GM23338 (cell line): ENCODE data around the gene MIGA1. TPM values are rescaled to one million over a fixed set of nuclear protein-coding genes. Genes with fewer than 3 reads are reported as not detected.

Experiments used
- ATAC-seq: fragments of 200-7000 bp; cut with Tn5 transposase; 3 replicates; pipeline ENCODE4 v1.9.1; 2020
- DNase-seq: peaks from one replicate; pipeline ENCODE4 v3.0.0-alpha.2; 2015; ENCODE audit warnings: low spot score
- H2AFZ ChIP-seq: fragments of 200-600 bp; sonication (generic); 2 replicates; pipeline ENCODE4 v1.8.0; 2016; ENCODE audit warnings: antibody characterized with exemption, mild to moderate bottlenecking, moderate library complexity
- H3F3A ChIP-seq: fragments of 200-600 bp; sonication (generic); replicated peaks from 2 replicates; pipeline ENCODE4 v1.8.0; 2017; ENCODE audit warnings: antibody characterized with exemption, mixed run types, low read depth
- H3K27ac ChIP-seq: fragments of 200-600 bp; sonication (generic); 2 replicates; pipeline ENCODE4 v1.6.1; 2016; ENCODE audit warnings: low read depth
- H3K27me3 ChIP-seq: fragments of 200-600 bp; sonication (generic); 2 replicates; pipeline ENCODE4 v1.8.0; 2016; ENCODE audit warnings: mild to moderate bottlenecking, mixed run types, moderate library complexity; ENCODE audit not compliant: insufficient read depth
- H3K36me3 ChIP-seq: fragments of 200-600 bp; sonication (generic); 2 replicates; pipeline ENCODE4 v1.8.0; 2016; ENCODE audit warnings: mild to moderate bottlenecking; ENCODE audit not compliant: insufficient read depth
- H3K4me1 ChIP-seq: fragments of 200-600 bp; sonication (generic); 2 replicates; pipeline ENCODE4 v1.8.0; 2016; ENCODE audit warnings: mild to moderate bottlenecking, moderate library complexity; ENCODE audit not compliant: insufficient read depth
- H3K4me2 ChIP-seq: fragments of 200-600 bp; sonication (generic); 2 replicates; pipeline ENCODE4 v1.7.1; 2017; ENCODE audit warnings: mixed run types
- H3K4me3 ChIP-seq: fragments of 200-600 bp; sonication (generic); 2 replicates; pipeline ENCODE4 v1.6.1; 2016; ENCODE audit warnings: mixed run types
- H3K79me2 ChIP-seq: fragments of 200-600 bp; sonication (generic); replicated peaks from 2 replicates; pipeline ENCODE4 v1.8.0; 2017; ENCODE audit warnings: mild to moderate bottlenecking; ENCODE audit not compliant: insufficient read depth
- H3K9me2 ChIP-seq: fragments of 200-600 bp; sonication (generic); 2 replicates; pipeline ENCODE4 v1.8.0; 2017; ENCODE audit not compliant: insufficient read depth
- H4K20me1 ChIP-seq: fragments of 200-600 bp; sonication (generic); replicated peaks from 2 replicates; pipeline ENCODE4 v1.8.0; 2017; ENCODE audit warnings: mild to moderate bottlenecking; ENCODE audit not compliant: insufficient read depth
- H3K27ac Mint-ChIP-seq: 2 replicates; pipeline ENCODE4 v1.8.0; 2020; ENCODE audit warnings: inconsistent platforms, mild to moderate bottlenecking, moderate library complexity, mixed read lengths
- H3K27me3 Mint-ChIP-seq: 3 replicates; pipeline ENCODE4 v1.8.0; 2022; ENCODE audit warnings: low read depth, mild to moderate bottlenecking, moderate library complexity, mixed read lengths, inconsistent platforms; ENCODE audit not compliant: insufficient read depth, poor library complexity
- H3K36me3 Mint-ChIP-seq: 3 replicates; pipeline ENCODE4 v1.8.0; 2021; ENCODE audit warnings: low read depth, mild to moderate bottlenecking, inconsistent platforms, moderate library complexity, mixed read lengths
- H3K4me1 Mint-ChIP-seq: 3 replicates; pipeline ENCODE4 v1.8.0; 2020; ENCODE audit warnings: mild to moderate bottlenecking, inconsistent platforms, mixed read lengths
- H3K4me3 Mint-ChIP-seq: 3 replicates; pipeline ENCODE4 v1.8.0; 2021; ENCODE audit warnings: moderate library complexity, mild to moderate bottlenecking, inconsistent platforms, mixed read lengths
- H3K9me3 Mint-ChIP-seq: 3 replicates; pipeline ENCODE4 v1.8.0; 2020; ENCODE audit warnings: moderate library complexity, mild to moderate bottlenecking, inconsistent platforms, mixed read lengths
- CREB1 ChIP-seq: fragments of 250-450 bp; sonication (Bioruptor Pico); IDR thresholded peaks from 2 replicates; pipeline ENCODE4 v1.5.0; 2020; ENCODE audit warnings: low read depth, mild to moderate bottlenecking, moderate library complexity
- EZH2phosphoT487 ChIP-seq: fragments of 200-600 bp; sonication (generic); IDR thresholded peaks from one replicate; pipeline ENCODE4 v1.8.1; 2018; ENCODE audit warnings: antibody characterized with exemption; ENCODE audit not compliant: unreplicated experiment
- JUNB ChIP-seq: IDR thresholded peaks from one replicate; pipeline ENCODE4 v1.6.1; 2016; ENCODE audit warnings: antibody characterized with exemption; ENCODE audit not compliant: unreplicated experiment
- NANOG ChIP-seq: IDR thresholded peaks from 2 replicates; pipeline ENCODE4 v1.6.1; 2016; ENCODE audit warnings: antibody characterized with exemption, borderline replicate concordance
- STAT1 ChIP-seq: IDR thresholded peaks from one replicate; pipeline ENCODE4 v1.6.1; 2016; ENCODE audit warnings: antibody characterized with exemption; ENCODE audit not compliant: unreplicated experiment
- ZNF114 ChIP-seq: fragments of 250-450 bp; sonication (Bioruptor Pico); IDR thresholded peaks from 2 replicates; pipeline ENCODE4 v1.5.0; 2020; ENCODE audit warnings: mild to moderate bottlenecking, moderate library complexity
- polyA plus RNA-seq: library from polyadenylated mRNA; unstranded; fragments of >200 nt; fragmentation: Nextera tagmentation; extraction: Ambion mirVana; gene quantifications from 2 replicates; pipeline ENCODE4 v1.2.1, GENCODE V29; 2016
- total RNA-seq: library from RNA; depleted of rRNA; stranded (reverse); fragments of >200 nt; shearing (Covaris generic); gene quantifications from 2 replicates; pipeline ENCODE4 v1.2.3, GENCODE V29; 2014
- TF ChIP-seq, protein P1 (sequence below): fragments of 250-450 bp; sonication (Bioruptor Pico); IDR thresholded peaks from 2 replicates; pipeline ENCODE4 v1.5.0; 2020; ENCODE audit warnings: mild to moderate bottlenecking, moderate library complexity
- TF ChIP-seq, protein P2 (sequence below): IDR thresholded peaks from 2 replicates; pipeline ENCODE4 v1.6.1; 2016; ENCODE audit warnings: antibody characterized with exemption
- TF ChIP-seq, protein P3 (sequence below), 2 experiments: fragments of 200-600 bp in 1 of 2; sonication (generic) in 1 of 2; conservative IDR thresholded peaks; 2 replicates each; pipeline versions ENCODE4 v1.5.1 to v1.6.1; 2016 to 2017; ENCODE audit warnings: antibody characterized with exemption in 2 of 2, low read depth in 2 of 2, mild to moderate bottlenecking in 2 of 2, moderate library complexity in 1 of 2

MIGA1 gene
- total and polyA plus RNA-seq, 2 experiments from 2014 or later, result 3.4 to 7.5 TPM

DNA sequence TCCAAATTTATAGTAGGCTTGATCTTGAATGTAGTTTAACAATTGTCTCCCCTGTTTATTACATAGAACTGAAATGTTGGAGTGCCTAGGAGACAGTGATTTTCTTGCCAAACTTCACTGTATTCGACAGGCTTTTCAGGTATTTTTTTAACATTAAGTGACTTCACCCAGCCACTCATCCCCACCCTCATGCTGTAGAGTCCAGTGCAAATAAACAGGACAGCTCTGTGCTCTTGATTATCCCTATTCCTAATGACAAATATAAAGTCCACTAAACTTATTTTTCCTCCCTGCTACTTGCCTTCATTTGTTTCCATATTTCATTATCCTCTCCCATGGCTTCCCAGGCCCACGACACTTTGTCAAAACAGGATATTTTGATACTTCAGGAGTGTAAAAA, 79.8 kb downstream of the MIGA1 start:
- Mint-ChIP-seq H3K27me3 (no peaks in the 10 kb centered on the region), H3K36me3 (peaks cover 13% of the 10 kb centered on the region; the same call in 2 of the 3 replicates), H3K9me3 (no peaks in the 10 kb centered on the region; the same call in 2 of the 3 replicates), H3K4me1 (no peaks in the 10 kb centered on the region), H3K27ac (no peak overlapping the region), H3K4me3 (no peak overlapping the region)
- Histone ChIP-seq H3K27ac (no peak overlapping the region), H3K4me2 (no peak overlapping the region), H2AFZ (no peak overlapping the region), H3F3A (no peaks in the 10 kb centered on the region), H3K4me3 (no peak overlapping the region), H3K27me3 (no peaks in the 10 kb centered on the region), H4K20me1 (no peaks in the 10 kb centered on the region), H3K79me2 (no peaks in the 10 kb centered on the region; the same call in 1 of the 2 replicates), H3K9me2 (no peaks in the 10 kb centered on the region), H3K4me1 (no peaks in the 10 kb centered on the region), H3K36me3 (peaks cover 3% of the 10 kb centered on the region; the same call in 1 of the 2 replicates)
- DNase-seq, result no peak
- TF ChIP-seq, protein P1, sequence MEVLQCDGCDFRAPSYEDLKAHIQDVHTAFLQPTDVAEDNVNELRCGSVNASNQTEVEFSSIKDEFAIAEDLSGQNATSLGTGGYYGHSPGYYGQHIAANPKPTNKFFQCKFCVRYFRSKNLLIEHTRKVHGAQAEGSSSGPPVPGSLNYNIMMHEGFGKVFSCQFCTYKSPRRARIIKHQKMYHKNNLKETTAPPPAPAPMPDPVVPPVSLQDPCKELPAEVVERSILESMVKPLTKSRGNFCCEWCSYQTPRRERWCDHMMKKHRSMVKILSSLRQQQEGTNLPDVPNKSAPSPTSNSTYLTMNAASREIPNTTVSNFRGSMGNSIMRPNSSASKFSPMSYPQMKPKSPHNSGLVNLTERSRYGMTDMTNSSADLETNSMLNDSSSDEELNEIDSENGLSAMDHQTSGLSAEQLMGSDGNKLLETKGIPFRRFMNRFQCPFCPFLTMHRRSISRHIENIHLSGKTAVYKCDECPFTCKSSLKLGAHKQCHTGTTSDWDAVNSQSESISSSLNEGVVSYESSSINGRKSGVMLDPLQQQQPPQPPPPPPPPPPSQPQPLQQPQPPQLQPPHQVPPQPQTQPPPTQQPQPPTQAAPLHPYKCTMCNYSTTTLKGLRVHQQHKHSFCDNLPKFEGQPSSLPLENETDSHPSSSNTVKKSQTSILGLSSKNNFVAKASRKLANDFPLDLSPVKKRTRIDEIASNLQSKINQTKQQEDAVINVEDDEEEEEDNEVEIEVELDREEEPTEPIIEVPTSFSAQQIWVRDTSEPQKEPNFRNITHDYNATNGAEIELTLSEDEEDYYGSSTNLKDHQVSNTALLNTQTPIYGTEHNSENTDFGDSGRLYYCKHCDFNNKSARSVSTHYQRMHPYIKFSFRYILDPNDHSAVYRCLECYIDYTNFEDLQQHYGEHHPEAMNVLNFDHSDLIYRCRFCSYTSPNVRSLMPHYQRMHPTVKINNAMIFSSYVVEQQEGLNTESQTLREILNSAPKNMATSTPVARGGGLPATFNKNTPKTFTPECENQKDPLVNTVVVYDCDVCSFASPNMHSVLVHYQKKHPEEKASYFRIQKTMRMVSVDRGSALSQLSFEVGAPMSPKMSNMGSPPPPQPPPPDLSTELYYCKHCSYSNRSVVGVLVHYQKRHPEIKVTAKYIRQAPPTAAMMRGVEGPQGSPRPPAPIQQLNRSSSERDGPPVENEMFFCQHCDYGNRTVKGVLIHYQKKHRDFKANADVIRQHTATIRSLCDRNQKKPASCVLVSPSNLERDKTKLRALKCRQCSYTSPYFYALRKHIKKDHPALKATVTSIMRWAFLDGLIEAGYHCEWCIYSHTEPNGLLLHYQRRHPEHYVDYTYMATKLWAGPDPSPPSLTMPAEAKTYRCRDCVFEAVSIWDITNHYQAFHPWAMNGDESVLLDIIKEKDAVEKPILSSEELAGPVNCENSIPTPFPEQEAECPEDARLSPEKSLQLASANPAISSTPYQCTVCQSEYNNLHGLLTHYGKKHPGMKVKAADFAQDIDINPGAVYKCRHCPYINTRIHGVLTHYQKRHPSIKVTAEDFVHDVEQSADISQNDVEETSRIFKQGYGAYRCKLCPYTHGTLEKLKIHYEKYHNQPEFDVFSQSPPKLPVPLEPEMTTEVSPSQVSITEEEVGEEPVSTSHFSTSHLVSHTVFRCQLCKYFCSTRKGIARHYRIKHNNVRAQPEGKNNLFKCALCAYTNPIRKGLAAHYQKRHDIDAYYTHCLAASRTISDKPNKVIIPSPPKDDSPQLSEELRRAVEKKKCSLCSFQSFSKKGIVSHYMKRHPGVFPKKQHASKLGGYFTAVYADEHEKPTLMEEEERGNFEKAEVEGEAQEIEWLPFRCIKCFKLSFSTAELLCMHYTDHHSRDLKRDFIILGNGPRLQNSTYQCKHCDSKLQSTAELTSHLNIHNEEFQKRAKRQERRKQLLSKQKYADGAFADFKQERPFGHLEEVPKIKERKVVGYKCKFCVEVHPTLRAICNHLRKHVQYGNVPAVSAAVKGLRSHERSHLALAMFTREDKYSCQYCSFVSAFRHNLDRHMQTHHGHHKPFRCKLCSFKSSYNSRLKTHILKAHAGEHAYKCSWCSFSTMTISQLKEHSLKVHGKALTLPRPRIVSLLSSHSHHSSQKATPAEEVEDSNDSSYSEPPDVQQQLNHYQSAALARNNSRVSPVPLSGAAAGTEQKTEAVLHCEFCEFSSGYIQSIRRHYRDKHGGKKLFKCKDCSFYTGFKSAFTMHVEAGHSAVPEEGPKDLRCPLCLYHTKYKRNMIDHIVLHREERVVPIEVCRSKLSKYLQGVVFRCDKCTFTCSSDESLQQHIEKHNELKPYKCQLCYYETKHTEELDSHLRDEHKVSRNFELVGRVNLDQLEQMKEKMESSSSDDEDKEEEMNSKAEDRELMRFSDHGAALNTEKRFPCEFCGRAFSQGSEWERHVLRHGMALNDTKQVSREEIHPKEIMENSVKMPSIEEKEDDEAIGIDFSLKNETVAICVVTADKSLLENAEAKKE (CRISPR knock-in tag), result no peak
- TF ChIP-seq JUNB, result no peak
- no peak for TF ChIP-seq EZH2phosphoT487
- TF ChIP-seq CREB1 (CRISPR knock-in tag), result no peak
- no peak for ATAC-seq

DNA sequence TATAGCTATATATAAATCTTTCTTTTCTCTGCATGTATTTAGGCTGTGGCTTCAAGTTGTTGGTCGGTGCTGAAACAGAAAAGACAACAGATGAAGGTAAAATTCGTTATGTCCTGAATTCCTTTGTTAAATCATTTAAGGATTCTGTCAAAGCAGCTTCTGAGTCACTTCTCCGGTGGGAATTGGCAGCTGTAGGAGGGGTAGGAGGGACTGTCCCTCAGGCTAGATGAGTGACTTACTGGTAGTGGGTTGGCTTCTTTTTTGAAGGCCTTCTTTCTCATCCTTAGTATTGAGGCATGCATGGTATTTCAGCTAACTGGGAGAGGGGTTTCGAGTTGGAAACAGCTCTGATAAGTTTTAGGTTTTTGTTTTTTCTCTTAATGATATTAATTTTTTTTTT, 86.8 kb downstream of the MIGA1 start:
- Histone ChIP-seq H3K79me2 (no peaks in the 10 kb centered on the region), H3K4me2 (no peak overlapping the region), H3K36me3 (no peaks in the 10 kb centered on the region), H3K27me3 (no peaks in the 10 kb centered on the region), H4K20me1 (no peaks in the 10 kb centered on the region), H3K27ac (no peak overlapping the region), H3K4me3 (no peak overlapping the region), H3F3A (no peaks in the 10 kb centered on the region), H2AFZ (no peak overlapping the region), H3K9me2 (no peaks in the 10 kb centered on the region), H3K4me1 (no peaks in the 10 kb centered on the region)
- Mint-ChIP-seq H3K9me3 (peaks cover 3% of the 10 kb centered on the region; the same call in 2 of the 3 replicates), H3K36me3 (peaks cover 15% of the 10 kb centered on the region; the same call in 2 of the 3 replicates), H3K27ac (no peak overlapping the region; the same call in 1 of the 2 replicates), H3K4me3 (no peak overlapping the region), H3K4me1 (no peaks in the 10 kb centered on the region), H3K27me3 (no peaks in the 10 kb centered on the region)
- DNase-seq, result peak; percentile 8
- TF ChIP-seq CREB1 (CRISPR knock-in tag) (no peak), NANOG (no peak), EZH2phosphoT487 (no peak), ZNF114 (CRISPR knock-in tag) (no peak), STAT1 (no peak)
- TF ChIP-seq, protein P2, sequence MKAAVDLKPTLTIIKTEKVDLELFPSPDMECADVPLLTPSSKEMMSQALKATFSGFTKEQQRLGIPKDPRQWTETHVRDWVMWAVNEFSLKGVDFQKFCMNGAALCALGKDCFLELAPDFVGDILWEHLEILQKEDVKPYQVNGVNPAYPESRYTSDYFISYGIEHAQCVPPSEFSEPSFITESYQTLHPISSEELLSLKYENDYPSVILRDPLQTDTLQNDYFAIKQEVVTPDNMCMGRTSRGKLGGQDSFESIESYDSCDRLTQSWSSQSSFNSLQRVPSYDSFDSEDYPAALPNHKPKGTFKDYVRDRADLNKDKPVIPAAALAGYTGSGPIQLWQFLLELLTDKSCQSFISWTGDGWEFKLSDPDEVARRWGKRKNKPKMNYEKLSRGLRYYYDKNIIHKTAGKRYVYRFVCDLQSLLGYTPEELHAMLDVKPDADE, result no peak
- TF ChIP-seq, protein P3, sequence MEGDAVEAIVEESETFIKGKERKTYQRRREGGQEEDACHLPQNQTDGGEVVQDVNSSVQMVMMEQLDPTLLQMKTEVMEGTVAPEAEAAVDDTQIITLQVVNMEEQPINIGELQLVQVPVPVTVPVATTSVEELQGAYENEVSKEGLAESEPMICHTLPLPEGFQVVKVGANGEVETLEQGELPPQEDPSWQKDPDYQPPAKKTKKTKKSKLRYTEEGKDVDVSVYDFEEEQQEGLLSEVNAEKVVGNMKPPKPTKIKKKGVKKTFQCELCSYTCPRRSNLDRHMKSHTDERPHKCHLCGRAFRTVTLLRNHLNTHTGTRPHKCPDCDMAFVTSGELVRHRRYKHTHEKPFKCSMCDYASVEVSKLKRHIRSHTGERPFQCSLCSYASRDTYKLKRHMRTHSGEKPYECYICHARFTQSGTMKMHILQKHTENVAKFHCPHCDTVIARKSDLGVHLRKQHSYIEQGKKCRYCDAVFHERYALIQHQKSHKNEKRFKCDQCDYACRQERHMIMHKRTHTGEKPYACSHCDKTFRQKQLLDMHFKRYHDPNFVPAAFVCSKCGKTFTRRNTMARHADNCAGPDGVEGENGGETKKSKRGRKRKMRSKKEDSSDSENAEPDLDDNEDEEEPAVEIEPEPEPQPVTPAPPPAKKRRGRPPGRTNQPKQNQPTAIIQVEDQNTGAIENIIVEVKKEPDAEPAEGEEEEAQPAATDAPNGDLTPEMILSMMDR (conservative IDR thresholded peaks at IDR 0.05; ENCODE audit: low read depth in 2 of 2), result no peak
- ATAC-seq, result no peak
